ENCODE data around the gene ZNF644. TPM values are rescaled to one million over a fixed set of nuclear protein-coding genes. Genes with fewer than 3 reads are reported as not detected.

Gene ZNF644
- total RNA-seq, 6 donors from 2014 or later: 36.7 to 111 (median 42.9) TPM

- 66 to 67% methylated on average over 1 of the region's 1 CpG for WGBS, 2 donors
- H3K36me3 ChIP-seq: no peaks in the 10 kb centered on the region
- ATAC-seq (ENCODE audit: low FRiP score in 2 of 2) (no peak), DNase-seq (no peak)
- no peaks in the 10 kb centered on the region for H3K9me3 ChIP-seq
- TF ChIP-seq POLR2AphosphoS5 (IDR thresholded peaks at IDR 0.05) (no peak), EP300 (IDR thresholded peaks at IDR 0.05) (no peak), POLR2A (IDR thresholded peaks at IDR 0.05) (no peak)
- TF ChIP-seq, protein P1, sequence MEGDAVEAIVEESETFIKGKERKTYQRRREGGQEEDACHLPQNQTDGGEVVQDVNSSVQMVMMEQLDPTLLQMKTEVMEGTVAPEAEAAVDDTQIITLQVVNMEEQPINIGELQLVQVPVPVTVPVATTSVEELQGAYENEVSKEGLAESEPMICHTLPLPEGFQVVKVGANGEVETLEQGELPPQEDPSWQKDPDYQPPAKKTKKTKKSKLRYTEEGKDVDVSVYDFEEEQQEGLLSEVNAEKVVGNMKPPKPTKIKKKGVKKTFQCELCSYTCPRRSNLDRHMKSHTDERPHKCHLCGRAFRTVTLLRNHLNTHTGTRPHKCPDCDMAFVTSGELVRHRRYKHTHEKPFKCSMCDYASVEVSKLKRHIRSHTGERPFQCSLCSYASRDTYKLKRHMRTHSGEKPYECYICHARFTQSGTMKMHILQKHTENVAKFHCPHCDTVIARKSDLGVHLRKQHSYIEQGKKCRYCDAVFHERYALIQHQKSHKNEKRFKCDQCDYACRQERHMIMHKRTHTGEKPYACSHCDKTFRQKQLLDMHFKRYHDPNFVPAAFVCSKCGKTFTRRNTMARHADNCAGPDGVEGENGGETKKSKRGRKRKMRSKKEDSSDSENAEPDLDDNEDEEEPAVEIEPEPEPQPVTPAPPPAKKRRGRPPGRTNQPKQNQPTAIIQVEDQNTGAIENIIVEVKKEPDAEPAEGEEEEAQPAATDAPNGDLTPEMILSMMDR (IDR thresholded peaks at IDR 0.05): no peak
- H3K4me1 ChIP-seq: peaks cover 3 to 27% (median 12%) of the 10 kb centered on the region in 4 donors
- no peak overlapping the region for H3K4me3 ChIP-seq
- no peaks in the 10 kb centered on the region for H3K27me3 ChIP-seq
- no peak overlapping the region for H3K27ac ChIP-seq
These were observed 16.6 kb downstream of the ZNF644 start for GRCh38 chr1:91005285-91005684.

DNA sequence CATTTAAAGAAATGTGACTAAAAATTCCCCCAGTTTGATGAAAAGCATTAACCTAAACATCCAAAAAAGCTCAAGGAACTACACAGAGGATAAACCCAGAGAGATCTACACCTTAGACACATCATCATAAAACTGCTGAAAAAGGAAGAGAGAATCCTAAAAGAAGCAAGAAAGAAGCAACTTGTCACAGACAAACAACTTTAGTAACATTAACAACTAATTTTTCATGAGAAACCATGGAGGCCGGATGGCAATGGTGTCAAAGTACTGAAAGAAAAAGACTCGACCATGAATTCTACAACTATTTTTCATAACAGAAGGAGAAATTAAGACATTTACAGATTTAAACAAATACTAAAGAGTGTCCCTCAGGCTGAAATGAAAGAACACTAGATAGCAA lies 17.7 kb downstream of the ZNF644 start:
- WGBS, 2 donors: 92 to 100% methylated on average over 2 of the region's 2 CpGs
- Histone ChIP-seq H3K9me3 (no peaks in the 10 kb centered on the region), H3K4me3 (no peak overlapping the region), H3K27ac (no peak overlapping the region), H3K36me3 (no peaks in the 10 kb centered on the region), H3K27me3 (no peaks in the 10 kb centered on the region), H3K4me1 (peaks cover 0 to 18% (median 3%) of the 10 kb centered on the region in 4 donors)
- TF ChIP-seq POLR2AphosphoS5 (IDR thresholded peaks at IDR 0.05): no peak
- no peak for TF ChIP-seq EP300 (IDR thresholded peaks at IDR 0.05)
- TF ChIP-seq, protein P1 (IDR thresholded peaks at IDR 0.05): no peak
- no peak for TF ChIP-seq POLR2A (IDR thresholded peaks at IDR 0.05)
- DNase-seq (no peak), ATAC-seq (ENCODE audit: low FRiP score in 2 of 2) (no peak)

DNA sequence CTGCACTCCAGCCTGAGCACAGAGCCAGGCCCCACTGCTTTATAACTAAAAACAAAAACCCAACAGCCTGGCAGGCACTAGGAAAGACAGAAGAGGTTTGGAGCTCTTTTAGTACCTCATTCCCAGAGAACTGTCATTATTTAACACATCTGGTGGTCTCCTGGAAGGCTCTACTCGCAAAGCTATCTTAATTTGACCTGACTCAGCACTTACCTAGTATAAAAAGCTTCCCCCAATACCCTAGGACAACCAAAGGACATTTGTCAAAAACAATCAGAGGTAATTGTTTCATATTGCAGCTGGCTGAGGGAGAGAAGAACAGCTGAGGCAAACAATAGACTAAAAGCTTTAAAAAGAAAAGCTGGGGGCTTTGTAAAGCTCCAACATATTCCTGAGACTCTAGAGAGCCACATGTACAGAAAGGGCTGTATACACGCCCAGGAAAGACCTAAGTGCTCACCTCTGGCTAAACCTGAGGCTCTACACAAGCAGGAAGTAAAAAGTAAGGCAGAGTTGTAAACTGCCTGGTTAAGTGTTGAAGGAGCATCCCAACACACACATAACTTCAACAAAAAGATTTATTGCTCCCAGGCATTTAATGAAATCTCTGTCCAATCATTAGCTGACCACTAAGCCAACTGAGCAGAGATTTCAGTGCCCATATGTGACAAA lies 25.0 kb downstream of the ZNF644 start:
- no peak for ATAC-seq (ENCODE audit: low FRiP score in 2 of 2)
- TF ChIP-seq, protein P1 (IDR thresholded peaks at IDR 0.05): no peak
- TF ChIP-seq POLR2A (IDR thresholded peaks at IDR 0.05) (no peak), EP300 (IDR thresholded peaks at IDR 0.05) (no peak), POLR2AphosphoS5 (IDR thresholded peaks at IDR 0.05) (no peak)

GRCh38 chr1:90995311-90995894 lies 26.4 kb downstream of the ZNF644 start:
- Histone ChIP-seq H3K4me3 (no peak overlapping the region), H3K27me3 (no peaks in the 10 kb centered on the region), H3K36me3 (peaks cover 0 to 2% (median 0%) of the 10 kb centered on the region in 4 donors), H3K27ac (no peak overlapping the region), H3K4me1 (peaks cover 0 to 19% (median 6%) of the 10 kb centered on the region in 4 donors), H3K9me3 (no peaks in the 10 kb centered on the region)
- no peak for DNase-seq
- TF ChIP-seq, protein P1 (IDR thresholded peaks at IDR 0.05): no peak
- no peak for TF ChIP-seq POLR2AphosphoS5 (IDR thresholded peaks at IDR 0.05)
- no peak for TF ChIP-seq EP300 (IDR thresholded peaks at IDR 0.05)
- no peak for TF ChIP-seq POLR2A (IDR thresholded peaks at IDR 0.05)
- no peak for ATAC-seq (ENCODE audit: low FRiP score in 2 of 2)

More for the DNA sequence above, 25.0 kb downstream of the ZNF644 start:
- H3K27me3 ChIP-seq: no peaks in the 10 kb centered on the region
- DNase-seq: no peak
- H3K4me1 ChIP-seq: peaks cover 0 to 19% (median 3%) of the 10 kb centered on the region in 4 donors
- H3K36me3 ChIP-seq: no peaks in the 10 kb centered on the region
- no peaks in the 10 kb centered on the region for H3K9me3 ChIP-seq
- 95 to 100% methylated on average over 2 of the region's 2 CpGs for WGBS, 2 donors
- no peak overlapping the region for H3K27ac ChIP-seq
- H3K4me3 ChIP-seq: no peak overlapping the region

All from upper lobe of left lung (tissue), 6 donors.